Measurements from ENCODE around the gene ORC2.
"Not testable (repeated sequence)": the region's sequence is repeated elsewhere in the genome, so short reads cannot be mapped to it uniquely, and the experiment has no call there.

The ORC2 gene

DNA sequence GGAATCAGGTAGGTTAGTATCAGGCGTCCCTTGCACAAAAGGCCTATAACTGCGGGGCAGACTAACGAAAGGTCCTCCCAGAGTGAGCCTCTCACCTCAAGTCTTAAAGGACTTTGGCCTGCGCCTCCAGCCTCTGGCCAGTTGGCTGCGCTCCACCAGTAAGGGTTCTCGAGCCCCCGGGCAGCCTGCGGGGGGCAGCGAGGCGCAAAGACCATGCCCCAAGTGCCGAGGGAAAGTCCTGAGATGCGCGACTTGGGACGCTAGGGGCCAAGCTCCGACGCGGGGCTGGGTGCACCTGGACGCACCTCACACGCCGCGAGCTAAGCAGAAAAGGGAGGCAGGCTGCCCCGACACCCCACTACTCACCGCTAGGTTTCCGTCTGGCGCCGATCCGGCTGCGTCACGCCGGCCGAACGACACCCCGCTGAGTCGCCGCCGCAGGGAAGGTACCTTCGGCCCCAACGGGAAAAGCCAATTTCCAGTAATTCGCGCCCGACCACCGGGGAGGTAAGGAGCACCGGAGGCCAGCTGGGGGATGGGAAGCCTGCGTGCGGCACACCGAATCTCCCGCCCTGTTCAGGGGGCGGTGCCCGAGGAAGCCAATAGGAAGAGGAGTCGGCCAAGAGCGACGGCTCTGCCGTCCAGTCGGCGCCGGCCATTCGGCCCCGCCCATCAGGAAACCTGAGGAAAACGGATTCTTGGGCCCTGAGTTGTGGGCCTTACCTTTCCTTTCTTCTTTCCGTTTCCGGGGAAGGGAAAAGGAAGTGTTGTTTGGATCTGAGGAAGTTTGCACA, at the start of gene ORC2:
TSS of gene ORC2 (minus strand) at position 537 of the 794 bp plus-strand sequence. CDS start 5,537 bp downstream, outside the sequence.
- peak; percentile 88 to 89 for DNase-seq

DNA sequence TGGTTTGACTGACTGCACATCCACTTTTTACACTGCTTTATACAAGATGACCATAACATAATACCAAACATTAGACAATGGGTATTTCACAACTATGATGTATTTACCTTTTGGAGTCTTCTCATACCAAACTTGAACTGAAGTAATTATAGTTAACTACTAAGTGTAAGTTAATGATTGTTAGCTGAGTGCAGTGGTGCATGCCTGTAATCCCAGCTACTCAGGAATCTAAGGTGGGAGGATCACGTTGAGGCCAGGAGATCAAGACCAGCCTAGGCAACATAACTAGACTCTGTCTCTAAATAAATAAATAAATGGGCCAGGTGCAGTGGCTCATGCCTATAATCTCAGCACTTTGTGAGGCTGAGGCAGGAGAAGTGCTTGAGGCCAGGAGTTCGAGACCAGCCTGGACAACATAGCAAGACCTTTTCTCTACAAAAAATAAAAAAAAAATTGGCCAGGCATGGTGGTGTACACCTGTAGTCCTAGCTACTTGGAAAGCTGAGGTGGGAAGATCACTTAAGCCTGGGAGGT, 44.9 kb upstream of the ORC2 start:
- no peak for DNase-seq

DNA sequence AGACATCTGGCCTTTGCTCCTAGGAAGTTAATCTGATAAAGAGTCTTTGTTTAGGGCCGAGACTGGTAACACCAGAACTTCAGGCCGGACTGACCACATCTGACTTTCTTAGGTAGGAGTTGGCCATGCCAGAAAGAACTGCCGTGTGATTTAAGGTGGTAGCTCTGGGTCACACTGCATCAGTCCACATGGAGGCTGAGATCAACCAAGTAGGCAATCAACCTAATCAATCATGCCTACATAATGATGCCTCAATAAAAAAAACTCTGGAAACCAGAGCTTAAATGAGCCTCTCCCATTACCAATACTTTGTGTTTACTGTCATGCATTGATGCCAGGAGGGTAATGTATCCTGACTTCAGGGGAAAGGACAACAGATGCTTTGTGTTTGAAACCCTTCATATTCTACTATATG, 44.1 kb upstream of the ORC2 start:
- no peak for DNase-seq

DNA sequence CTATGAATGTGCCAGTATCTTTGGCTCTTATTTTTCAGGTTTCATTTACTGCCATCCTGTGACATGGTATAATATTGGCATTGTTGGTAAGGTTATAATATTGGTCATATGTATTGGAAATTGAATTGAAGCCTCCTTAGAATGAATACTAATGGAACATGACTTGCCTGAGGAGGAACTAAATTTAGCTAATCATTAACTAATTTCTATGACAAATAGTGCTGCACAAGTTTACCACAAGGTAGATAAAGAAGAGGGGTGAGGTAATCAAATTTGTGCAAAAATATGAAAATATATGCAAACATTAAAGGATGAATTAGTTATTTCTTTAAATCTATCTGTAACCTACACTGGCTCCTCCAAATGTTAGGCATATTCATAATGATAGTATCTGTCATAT, 43.2 kb upstream of the ORC2 start:
- DNase-seq: no peak

DNA sequence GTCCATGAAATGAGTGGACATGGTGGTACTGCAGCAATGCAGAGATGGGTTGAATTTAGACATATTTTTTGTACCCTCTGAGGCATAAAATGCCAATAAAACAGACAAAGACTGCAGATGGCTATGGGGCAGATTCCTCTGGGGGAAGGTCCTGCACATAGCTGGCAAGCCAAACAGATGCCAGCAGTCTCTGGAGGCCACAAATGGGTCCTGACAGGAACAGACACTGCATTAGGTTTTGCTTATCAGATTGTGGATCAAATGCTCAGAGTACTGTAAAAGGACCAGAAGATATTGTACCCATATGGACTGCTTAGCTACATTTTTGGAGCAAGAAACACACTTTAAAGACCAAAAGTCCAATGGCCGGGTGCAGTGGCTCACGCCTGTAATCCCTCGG, 40.9 kb upstream of the ORC2 start:
- DNase-seq: no peak

DNA sequence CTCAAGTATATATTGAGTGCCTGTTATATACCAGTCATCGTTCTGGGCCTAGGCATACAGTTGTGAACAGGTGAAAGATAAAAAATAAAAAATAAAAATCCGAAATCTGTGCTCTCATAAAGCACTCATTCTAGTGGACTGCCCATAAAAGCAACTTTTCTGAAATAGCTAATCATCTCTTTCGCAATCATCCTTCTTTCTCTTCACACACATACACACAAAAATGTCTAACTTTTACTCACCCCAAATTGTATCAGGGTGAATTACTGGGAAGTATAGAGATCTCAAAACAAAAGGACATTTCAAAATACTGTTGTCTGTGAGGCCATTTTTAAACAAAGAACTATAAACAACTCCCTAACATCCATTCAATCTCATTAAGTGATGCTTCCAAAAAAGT, 29.6 kb upstream of the ORC2 start:
- no peak for DNase-seq

DNA sequence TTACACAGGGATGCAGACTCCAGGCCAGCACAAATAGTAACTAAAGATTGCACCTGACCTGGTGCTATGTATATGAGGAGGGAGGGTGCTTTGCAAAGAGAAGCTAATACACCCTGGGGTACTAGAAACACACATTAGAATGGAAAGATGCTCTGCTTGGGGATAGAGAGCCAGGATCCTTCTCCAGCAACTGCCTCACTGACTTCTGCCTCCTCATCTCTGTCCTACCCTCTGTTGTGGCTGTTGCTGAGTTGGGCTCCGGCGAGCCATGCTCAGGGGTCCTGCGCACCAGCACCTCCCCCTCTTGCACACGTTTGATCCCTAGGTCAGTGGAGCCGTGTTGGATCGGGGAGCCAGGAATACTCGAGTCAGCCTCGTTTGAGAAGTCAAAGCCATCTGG, 23.7 kb upstream of the ORC2 start:
- DNase-seq: no peak

DNA sequence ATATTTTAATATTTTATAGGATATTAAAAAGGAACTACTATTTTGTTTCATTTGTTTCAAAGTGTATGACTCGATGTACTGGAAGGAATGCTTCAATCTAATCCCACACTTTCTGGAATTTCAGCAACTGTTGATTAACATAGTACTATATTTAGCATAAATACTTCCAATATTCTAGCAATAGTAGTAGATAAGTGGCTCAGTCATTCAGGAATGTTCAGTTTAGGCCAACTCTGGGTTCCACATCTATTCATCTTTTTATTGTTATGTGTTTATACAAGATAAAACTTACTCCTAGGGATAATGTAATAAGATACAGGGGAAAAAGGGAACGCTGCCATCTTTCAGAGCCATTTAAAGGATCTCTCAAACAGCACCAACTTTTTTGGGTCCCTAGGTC, 22.3 kb upstream of the ORC2 start:
- no peak for DNase-seq

DNA sequence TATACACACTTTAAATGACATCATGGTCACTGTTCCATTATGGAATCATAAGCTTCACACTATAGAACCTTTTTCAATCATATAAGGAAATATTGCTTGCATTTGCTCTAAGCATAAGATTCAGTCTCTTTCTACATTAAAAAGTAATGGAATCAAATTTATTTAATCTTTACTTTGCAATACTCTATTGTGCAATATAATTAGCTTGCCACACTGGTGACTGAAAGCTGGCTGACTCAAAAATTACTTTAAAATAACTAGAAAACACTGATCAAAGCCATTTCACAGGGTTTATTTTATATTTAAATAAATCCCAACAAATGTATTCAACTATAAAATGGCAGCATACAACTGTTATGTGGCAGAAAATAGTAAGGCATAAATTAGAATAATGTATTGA, 13.2 kb upstream of the ORC2 start:
- DNase-seq: no peak

DNA sequence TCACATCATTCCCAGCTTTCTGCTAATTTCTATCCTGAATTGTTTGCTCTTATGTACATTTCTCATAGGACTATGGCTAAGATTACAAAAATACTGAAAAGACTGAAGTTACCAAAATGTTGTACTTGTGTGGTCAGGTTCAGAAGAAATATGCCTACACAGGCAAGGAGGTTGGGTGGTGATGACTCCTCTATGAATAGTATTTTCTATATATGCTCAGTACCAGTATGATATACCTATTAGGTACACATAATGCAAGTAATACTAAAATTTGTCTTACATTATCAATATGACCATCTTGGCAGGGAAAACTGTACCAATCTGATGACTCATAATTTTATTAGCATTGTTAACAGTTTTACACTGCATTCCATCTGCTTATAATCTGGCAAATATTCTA, 12.2 kb upstream of the ORC2 start:
- DNase-seq: no peak

DNA sequence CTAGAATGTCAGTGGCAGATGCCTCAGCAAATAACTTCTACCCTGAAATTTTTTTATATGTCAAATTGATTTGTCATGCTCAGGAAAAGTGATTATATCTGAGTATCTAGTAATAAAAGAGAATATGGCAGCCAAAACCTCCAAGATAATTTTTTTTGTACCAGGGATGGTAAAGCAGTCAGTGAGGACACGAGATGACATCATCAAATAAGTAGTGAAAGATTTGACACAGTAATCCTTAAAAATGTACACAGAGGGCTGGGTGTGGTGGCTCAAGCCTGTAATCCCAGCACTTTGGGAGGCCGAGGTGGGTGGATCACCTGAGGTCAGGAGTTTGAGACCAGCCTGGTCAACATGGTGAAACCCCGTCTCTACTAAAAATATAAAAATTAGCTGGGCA, 6.6 kb upstream of the ORC2 start:
- not testable (repeated sequence) for DNase-seq

DNA sequence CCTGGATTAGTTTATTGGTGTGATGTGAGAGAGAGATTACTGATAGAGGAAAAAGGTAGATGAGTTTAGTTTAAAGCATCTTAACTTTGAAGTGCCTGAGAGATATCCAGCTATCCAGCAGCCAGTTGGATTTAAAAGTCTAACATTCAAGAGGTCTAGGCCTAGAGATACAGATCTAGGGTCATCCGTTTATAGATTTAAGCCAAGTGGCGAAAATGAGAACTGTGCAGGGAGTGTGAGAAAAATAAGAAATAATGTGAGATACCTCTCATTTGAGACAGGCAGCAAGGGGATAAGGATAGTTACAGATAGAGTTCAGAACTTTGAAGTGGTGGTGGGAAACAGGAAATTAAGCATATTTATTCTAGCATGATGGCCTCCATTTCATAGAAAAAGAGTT, 5.3 kb upstream of the ORC2 start:
- DNase-seq: no peak

DNA sequence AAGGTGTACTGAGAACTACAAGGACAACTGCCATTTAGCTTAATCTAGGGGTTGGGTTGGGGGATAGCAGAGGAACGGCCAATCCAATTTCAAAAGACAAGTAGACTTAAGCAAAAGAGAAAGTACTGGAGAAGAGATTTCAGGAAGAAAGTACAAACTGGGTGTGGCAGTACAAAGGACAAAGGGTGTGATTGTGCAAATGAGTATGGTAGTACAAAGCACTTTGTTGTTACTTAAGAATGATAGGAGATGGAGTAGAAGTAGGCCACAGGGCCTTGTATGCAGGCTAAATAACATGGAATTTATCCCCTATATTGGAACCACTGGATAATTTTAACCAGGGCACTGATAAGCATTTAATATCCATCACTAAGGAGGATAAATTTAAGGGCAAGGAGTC, 4.7 kb upstream of the ORC2 start:
- no peak for DNase-seq

DNA sequence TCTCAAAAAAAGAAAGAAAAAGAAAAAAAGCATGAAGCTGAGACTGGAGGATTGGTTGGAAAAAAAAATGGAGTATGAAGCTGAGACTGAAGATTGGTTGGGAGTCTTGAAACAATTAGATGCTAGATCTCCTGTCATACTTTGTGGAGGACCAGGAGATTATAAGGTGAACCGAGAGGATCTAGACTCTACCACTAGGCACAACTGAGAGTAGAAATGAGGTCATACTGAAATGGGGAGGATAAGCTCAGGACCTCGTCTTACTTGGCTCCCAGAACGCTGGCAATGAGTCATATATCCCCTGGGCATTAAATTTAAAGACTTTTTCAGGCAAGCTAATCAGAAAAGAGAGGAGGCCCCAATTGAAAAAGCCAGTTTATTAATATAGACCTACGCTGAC, 3.3 kb upstream of the ORC2 start:
- no peak for DNase-seq

DNA sequence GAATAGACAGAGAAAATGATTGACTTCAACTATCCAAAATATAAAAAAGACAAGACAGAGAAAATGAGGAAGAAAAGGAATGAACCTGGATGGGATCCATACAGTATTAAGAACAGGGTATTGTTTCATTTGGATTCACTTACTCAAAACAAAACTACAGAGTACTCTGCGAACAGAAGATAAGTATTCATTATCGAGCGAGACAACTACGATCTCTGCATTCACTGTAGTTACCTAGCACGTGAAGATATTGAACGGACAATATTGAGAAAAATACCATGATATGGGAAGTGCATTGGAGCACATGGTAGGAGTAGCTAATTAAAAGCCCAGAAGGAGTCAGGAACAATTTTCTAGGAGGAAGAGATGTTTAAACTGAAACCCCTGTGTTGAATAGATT, 1.0 kb upstream of the ORC2 start:
- no peak for DNase-seq

DNA sequence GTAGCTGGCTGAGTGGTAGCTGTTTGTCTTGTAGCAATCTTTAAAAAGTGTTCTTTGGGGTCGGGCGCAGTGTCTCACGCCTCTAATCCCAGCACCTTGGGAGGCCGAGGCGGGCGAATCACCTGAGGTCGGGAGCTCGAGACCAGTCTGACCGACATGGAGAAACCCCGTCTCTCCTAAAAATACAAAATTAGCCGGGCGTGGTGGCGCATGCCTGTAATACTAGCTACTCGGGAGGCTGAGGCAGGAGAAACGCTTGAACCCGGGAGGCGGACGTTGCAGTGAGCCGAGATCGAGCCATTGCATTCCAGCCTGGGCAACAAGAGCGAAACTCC, 425 bp upstream of the ORC2 start:
- not testable (repeated sequence) for DNase-seq

DNA sequence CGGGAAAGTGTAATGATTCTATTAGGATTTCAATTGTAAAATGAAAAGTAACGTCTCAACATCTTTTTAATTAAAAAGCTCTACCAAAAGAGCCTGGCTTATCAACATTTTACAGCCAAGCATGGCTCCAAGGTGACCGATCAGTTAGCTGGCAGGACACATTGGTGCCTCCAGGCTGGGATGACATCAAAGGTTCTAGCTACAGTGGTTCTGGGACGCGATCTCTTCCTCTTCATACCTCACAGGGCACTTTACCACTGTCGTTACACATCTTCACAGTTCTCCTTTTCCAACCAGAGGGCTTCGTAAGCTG, 693 bp downstream of the ORC2 start:
- DNase-seq: peak in 1 of 2 experiments; percentile 4

DNA sequence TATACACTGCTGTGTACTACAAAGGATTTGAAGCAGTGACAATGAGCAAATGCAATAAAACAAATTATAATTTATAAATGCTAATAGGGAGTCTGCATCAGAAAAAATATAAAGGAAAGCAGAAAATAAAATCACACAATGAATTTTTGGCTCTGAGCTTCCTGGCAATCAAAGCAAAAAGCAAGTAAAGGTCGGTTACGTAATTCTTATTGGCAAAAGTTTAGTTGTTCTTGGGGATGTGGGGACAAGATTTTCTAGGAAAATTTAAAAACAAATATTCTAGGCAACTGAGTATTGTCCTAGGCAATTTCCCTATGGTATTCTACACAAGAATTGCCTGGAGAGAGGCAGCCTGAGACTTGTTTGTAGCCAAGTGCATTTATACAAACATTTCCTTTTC, 1.8 kb downstream of the ORC2 start:
- DNase-seq: no peak

DNA sequence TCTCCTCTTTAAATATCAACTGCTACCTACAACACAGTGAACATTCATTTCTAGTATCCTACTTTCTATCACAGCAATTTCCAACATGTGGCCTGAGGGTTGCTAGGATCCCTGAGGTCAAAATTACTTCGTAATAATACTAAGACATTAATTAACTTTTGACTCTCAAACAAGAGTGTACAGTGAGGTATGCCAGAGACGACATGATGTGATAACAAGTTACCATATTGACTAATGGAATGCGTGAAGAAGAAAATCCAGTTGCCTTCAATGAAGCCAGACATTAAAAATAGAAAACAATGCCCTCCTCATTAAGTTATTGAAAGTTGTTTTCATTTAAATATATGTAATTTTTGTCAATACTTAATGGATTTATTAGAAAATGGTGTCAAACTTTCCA, 13.1 kb downstream of the ORC2 start:
- DNase-seq: no peak

DNA sequence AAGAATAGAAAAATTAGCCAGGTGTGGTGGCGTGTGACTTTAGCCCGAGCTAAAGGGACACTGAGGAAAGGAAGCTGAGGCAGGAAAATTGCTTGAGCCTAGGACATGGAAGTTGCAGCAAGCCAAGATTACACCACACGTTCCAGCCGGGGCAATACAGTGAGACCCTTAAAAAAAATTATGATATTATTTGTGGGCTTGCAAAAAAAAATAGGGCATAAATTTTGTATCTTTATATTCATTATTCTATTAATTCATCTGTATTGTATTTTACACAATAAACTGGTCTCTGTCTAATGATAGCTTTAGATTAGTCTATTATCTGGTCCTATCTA, 18.1 kb downstream of the ORC2 start:
- DNase-seq: no peak

DNA sequence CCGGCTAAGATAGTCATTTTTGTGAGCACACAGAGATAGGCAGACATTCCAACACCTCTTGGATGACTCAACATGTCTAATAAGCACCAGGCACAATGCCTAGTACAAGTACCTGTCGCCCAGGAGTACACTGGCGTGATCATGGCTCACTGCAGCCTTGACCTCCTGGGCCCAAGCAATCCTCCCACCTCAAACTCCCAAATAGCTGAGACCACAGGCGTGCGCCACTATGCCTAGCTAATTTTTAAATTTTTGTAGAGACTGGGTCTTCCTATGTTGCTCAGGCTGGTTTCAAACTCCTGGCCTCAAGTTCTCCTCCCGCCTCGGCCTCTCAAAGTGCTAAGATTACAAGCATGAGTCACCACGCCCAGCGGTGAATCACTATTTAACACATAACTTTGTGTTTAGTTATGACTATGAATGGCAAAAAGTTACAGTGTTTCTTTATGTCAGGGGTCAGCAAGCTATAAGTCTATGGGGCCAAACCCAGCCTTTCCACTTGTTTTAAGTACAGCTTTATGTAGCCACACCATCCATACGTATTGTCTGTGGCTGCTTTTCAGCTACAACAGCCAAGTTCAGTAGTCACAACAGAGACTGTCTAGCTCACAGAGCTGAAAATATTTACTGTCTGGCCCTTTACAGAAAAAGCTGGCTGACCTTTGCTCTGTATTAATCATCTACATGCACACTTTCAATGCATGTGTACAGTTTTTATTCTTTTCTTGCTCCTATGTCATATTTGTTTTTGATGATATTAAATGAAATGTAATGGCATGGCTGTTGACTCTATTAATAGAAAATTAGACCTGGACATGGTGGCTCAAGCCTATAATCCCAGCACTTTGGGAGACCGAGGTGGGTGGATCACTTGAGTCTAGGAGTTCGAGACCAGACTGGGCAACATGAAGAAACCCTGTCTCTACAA, 18.7 kb downstream of the ORC2 start:
- peak; percentile 34 to 44 for DNase-seq

DNA sequence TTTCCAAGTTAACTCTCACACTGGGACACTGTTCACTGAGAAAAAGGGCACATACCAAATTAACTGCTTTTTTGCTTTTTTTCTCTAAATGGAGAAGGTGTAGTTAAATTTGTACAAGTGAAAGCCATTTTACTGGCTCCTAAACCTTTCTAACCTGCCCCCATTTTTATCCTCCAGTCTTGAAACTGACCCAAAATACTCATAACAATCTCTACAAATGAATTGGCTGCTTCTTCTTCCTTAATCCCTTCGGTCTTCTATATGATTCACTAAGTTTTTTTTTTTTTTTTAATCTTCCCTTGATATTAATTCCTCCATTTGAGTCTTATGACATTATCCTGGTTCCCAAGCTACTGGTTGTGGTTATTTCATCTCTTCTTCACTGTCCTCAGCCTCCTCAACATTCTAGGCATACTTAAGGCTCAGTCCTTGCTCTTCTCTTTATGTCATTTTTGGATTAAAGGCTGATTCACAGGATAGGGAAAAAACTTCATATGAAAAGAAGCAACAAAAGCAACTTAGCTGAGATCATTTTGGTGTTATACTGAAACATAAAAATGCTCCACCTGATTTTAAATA, 19.8 kb downstream of the ORC2 start:
- DNase-seq: no peak

DNA sequence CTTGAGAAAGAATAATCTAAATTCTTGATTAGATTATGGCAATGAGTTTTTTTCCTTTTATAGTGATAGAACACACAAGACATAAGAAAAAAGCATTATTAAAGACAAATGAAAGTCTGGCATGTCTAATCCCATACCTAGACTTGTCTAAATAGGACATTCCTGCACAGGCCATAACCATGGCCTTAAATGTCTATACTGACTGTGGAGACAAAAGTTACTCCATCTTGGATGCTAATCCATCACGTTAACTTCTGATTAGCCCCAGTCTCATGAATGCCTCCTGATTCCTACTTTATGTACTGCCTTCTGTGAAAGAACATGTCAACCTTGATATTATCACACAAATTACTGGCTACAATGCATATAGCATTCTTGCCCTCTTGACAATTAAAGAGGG, 23.6 kb downstream of the ORC2 start:
- no peak for DNase-seq
